Naive thymus-derived CD8-positive, alpha-beta T cell (primary cell): ENCODE data around the gene KSR2. TPM values are rescaled to one million over a fixed set of nuclear protein-coding genes. Genes with fewer than 3 reads are reported as not detected.
A peak's percentile ranks its signal among the peaks of the same experiment; 100 is the strongest.
"Not testable (repeated sequence)": the region's sequence is repeated elsewhere in the genome, so short reads cannot be mapped to it uniquely, and the experiment has no call there.

Experiments used
- ATAC-seq, 2 donors: fragments of 150-1000 bp; cut with Tn5 transposase in 1 of 2; sonication (Bioruptor Pico), chemical (Tn5 transposase) in 1 of 2; 1 replicate in 1 of 2; 2 replicates in 1 of 2; pipeline ENCODE4 v1.10.0; 2021; ENCODE audit warnings: mild to moderate bottlenecking in 2 of 2, moderate library complexity in 2 of 2
- POLR2A ChIA-PET: fragments of 350-600 bp; sonication (Branson Sonifier 250); formaldehyde crosslinking; loops from one replicate; lab custom pipeline; 2021; ENCODE audit warnings: antibody characterized with exemption; lab: Charles Lee
- DNase-seq, 10 donors: peaks; one replicate each; pipeline versions ENCODE4 v3.0.0 to v3.0.0-alpha.2; 2020 to 2022
- H3K27ac Mint-ChIP-seq, 10 donors: one replicate each; pipeline ENCODE4 v1.8.0; 2020 to 2022; ENCODE audit warnings: mild to moderate bottlenecking in 10 of 10, mixed read lengths in 10 of 10, moderate library complexity in 4 of 10, inconsistent platforms in 1 of 10
- H3K27me3 Mint-ChIP-seq, 5 donors: one replicate each; pipeline ENCODE4 v1.8.0; 2021 to 2022; ENCODE audit warnings: mixed read lengths in 5 of 5
- H3K36me3 Mint-ChIP-seq, 3 donors: one replicate each; pipeline ENCODE4 v1.8.0; 2020 to 2022; ENCODE audit warnings: mixed read lengths in 3 of 3, mild to moderate bottlenecking in 2 of 3, inconsistent platforms in 1 of 3
- H3K4me1 Mint-ChIP-seq, 4 donors: one replicate each; pipeline ENCODE4 v1.8.0; 2021 to 2022; ENCODE audit warnings: mixed read lengths in 4 of 4
- H3K4me3 Mint-ChIP-seq, 10 donors: one replicate each; pipeline ENCODE4 v1.8.0; 2020 to 2022; ENCODE audit warnings: mild to moderate bottlenecking in 10 of 10, mixed read lengths in 10 of 10, moderate library complexity in 6 of 10, inconsistent platforms in 1 of 10
- H3K9me3 Mint-ChIP-seq, 9 donors: one replicate each; pipeline ENCODE4 v1.8.0; 2020 to 2022; ENCODE audit warnings: mixed read lengths in 9 of 9, mild to moderate bottlenecking in 3 of 9, inconsistent platforms in 1 of 9, moderate library complexity in 1 of 9
- polyA plus RNA-seq, 3 donors: library from polyadenylated mRNA; unstranded; fragments of 300-500 nt; fragmentation: Illumina TruSeq; gene quantifications; one replicate each; pipeline ENCODE4 v1.2.3, GENCODE V29; 2021
- total RNA-seq, 8 experiments: library from RNA in 2 of 8; stranded (reverse) in 2 of 8; gene quantifications; one replicate each; pipeline ENCODE4 v1.2.3 and lab custom pipeline; 2021 to 2026

The KSR2 gene
- total and polyA plus RNA-seq, 5 experiments from 2014 or later = not detected

DNA sequence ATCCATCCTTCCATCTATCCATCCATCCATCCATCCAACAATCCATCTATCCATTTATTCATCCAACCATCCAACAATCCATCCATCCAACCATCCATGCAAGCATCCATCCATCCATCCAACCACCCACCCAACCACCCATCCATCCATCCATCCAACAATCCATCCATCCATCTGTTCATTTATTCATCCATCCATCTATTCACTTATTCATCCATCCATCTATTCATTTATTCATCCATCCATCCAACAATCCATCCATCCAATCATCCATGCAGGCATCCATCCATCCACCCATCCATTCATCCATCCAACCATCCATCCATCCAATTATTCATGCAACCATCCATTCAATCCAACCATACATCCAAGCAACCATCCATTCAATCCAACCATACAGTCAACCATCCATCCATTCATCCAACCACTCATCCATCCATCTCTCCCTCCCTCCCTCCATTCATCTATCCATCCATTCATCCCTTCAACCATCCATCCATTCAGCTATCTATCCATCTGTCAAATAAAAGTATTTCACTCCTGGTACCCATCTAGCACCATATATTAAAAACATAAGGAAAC lies 86.1 kb downstream of the KSR2 start:
- POLR2A ChIA-PET = no interaction called here
- no peaks in the 10 kb centered on the region for H3K4me1 Mint-ChIP-seq
- no peaks in the 10 kb centered on the region for H3K36me3 Mint-ChIP-seq
- H3K9me3 Mint-ChIP-seq = peaks cover 0 to 15% (median 2%) of the 10 kb centered on the region in 9 donors
- ATAC-seq (no peak), DNase-seq (no peak)
- no peak overlapping the region for H3K4me3 Mint-ChIP-seq
- H3K27ac Mint-ChIP-seq = no peak overlapping the region
- H3K27me3 Mint-ChIP-seq = peaks cover 8 to 39% (median 22%) of the 10 kb centered on the region in 5 donors

DNA sequence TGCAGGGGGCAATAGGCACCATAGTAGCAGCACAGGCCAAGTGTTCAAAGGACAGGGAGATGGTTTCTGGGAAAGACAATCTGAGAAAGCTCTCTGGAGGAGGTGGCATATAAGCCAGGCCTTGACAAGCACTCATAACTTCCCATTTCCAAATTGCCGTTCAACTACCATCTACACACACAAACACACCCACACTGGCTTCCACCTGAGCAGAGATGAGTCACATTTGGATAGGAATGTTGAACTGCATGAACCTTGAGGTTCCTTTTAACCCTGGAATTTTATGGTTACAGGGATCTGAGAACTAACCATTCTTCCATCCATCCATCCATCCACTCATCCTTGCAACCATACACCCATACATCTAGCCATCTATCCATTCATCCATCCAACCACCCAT lies 86.6 kb downstream of the KSR2 start:
- H3K27ac Mint-ChIP-seq = peak overlapping the region in 1 of 10 donors; percentile 43
- H3K4me1 Mint-ChIP-seq = no peaks in the 10 kb centered on the region
- H3K36me3 Mint-ChIP-seq = no peaks in the 10 kb centered on the region
- ATAC-seq = no peak
- peaks cover 0 to 15% (median 2%) of the 10 kb centered on the region in 9 donors for H3K9me3 Mint-ChIP-seq
- POLR2A ChIA-PET = no interaction called here
- no peak for DNase-seq
- H3K27me3 Mint-ChIP-seq = peaks cover 8 to 42% (median 22%) of the 10 kb centered on the region in 5 donors
- H3K4me3 Mint-ChIP-seq = no peak overlapping the region

DNA sequence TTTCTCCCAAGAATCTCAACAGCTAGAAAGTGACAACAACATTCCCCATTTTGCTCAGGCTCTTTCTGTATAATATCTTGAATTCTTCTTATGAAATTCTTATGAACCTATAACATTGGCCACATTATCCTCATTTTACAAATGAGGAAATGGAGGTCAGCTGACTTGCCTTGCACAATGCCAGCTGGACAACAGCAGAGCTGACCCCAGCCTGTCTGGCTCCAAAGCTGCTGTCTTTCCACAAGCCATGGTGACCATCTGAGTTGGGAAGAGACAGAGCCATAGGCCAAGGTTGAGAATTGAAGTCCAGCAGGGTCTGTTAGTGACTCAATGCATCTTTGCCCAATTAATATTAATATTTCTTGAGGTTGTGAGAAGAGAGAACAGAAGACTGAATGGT lies 87.3 kb downstream of the KSR2 start:
- no peak overlapping the region for H3K4me3 Mint-ChIP-seq
- POLR2A ChIA-PET = no interaction called here
- no peak for ATAC-seq
- no peaks in the 10 kb centered on the region for H3K36me3 Mint-ChIP-seq
- peaks cover 0 to 15% (median 2%) of the 10 kb centered on the region in 9 donors for H3K9me3 Mint-ChIP-seq
- H3K27ac Mint-ChIP-seq = no peak overlapping the region
- H3K27me3 Mint-ChIP-seq = peaks cover 8 to 42% (median 26%) of the 10 kb centered on the region in 5 donors
- no peak for DNase-seq
- H3K4me1 Mint-ChIP-seq = no peaks in the 10 kb centered on the region

DNA sequence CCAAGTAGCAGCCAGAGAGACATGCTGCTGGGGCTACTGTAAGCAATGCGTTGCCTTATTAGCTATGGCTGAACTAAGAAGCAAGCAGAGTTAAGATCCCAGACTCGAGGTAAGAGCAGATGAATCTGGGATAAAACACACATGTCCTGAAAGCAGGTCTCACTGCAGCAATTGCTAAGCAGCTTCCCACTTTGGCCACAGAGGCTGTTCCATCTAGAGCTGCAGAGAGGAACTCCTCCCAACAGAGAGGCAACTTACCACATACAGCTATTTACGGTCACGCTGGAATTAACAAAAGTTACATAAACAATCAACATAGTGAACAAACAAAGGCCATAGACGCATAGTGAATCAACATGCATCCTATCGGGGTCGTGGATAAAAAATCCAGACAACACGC lies 90.2 kb downstream of the KSR2 start:
- POLR2A ChIA-PET = no interaction called here
- H3K27me3 Mint-ChIP-seq = peaks cover 16 to 54% (median 32%) of the 10 kb centered on the region in 5 donors
- H3K36me3 Mint-ChIP-seq = no peaks in the 10 kb centered on the region
- H3K27ac Mint-ChIP-seq = no peak overlapping the region
- ATAC-seq = no peak
- peaks cover 5 to 11% (median 8%) of the 10 kb centered on the region in 4 donors for H3K4me1 Mint-ChIP-seq
- peaks cover 0 to 15% (median 0%) of the 10 kb centered on the region in 9 donors for H3K9me3 Mint-ChIP-seq
- no peak overlapping the region for H3K4me3 Mint-ChIP-seq
- DNase-seq = no peak

DNA sequence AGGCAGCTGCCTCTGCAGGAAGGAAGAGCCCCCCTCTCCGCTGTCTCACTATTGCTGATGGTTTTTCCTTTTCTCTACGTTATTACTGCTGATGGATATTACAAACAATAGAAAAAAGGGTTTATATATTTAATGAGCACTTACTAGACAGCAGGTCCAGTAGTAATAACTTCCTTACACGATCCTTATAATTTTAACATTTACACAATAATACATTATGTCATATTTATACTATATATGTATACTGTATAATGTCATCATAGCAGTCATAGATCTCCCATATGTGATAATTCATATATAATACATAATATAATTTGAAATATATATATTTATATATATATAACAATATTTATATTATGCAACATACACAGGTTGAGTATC lies 92.4 kb downstream of the KSR2 start:
- H3K9me3 Mint-ChIP-seq = no peaks in the 10 kb centered on the region
- DNase-seq (no peak), ATAC-seq (no peak)
- POLR2A ChIA-PET = no interaction called here
- H3K27ac Mint-ChIP-seq = no peak overlapping the region
- peaks cover 5 to 11% (median 8%) of the 10 kb centered on the region in 4 donors for H3K4me1 Mint-ChIP-seq
- peaks cover 9 to 36% (median 19%) of the 10 kb centered on the region in 5 donors for H3K27me3 Mint-ChIP-seq
- no peak overlapping the region for H3K4me3 Mint-ChIP-seq
- H3K36me3 Mint-ChIP-seq = no peaks in the 10 kb centered on the region

DNA sequence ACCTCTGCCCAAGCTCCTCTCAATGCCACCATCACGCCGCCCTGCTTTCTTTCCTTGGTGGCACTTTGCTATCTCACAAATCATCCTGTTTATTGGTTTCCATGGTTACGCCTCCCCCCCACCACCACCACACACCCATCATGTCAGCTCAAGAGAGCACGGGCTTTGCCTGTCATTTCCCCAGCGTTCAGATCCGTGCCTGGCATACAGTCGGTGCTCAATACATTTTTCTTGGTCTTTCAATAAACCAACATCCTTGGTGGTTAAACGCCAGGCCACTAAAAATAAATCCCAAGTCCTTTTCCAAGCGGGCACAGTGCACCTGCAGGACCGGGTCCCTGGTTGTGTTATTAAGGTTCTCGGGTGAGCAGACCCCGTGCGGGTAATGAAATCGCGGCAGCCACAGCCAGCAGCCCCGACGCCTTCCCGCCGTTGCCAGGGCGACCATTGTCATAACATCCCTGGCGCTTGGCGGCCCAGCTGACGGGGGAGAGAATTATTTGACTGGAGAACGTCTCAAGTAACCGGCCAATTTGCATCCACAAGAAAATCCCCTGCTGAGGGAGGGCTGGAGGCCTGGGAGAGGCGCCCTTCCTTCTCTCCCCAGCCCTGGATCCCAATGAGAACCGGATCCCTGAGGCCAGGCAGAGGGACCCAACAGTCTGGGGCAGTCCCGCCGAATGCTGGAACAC lies 92.9 kb downstream of the KSR2 start:
- peak in 5 of 10 donors; percentile 2 to 31 (median 25) for DNase-seq
- POLR2A ChIA-PET = no interaction called here
- H3K4me1 Mint-ChIP-seq = peaks cover 5 to 11% (median 8%) of the 10 kb centered on the region in 4 donors
- no peaks in the 10 kb centered on the region for H3K9me3 Mint-ChIP-seq
- peak overlapping the region in 2 of 10 donors; percentile 34 to 59 for H3K27ac Mint-ChIP-seq
- peak overlapping the region in 2 of 10 donors; percentile 7 to 36 for H3K4me3 Mint-ChIP-seq
- peak; percentile 33 to 58 for ATAC-seq
- peaks cover 9 to 36% (median 16%) of the 10 kb centered on the region in 5 donors for H3K27me3 Mint-ChIP-seq
- H3K36me3 Mint-ChIP-seq = no peaks in the 10 kb centered on the region

DNA sequence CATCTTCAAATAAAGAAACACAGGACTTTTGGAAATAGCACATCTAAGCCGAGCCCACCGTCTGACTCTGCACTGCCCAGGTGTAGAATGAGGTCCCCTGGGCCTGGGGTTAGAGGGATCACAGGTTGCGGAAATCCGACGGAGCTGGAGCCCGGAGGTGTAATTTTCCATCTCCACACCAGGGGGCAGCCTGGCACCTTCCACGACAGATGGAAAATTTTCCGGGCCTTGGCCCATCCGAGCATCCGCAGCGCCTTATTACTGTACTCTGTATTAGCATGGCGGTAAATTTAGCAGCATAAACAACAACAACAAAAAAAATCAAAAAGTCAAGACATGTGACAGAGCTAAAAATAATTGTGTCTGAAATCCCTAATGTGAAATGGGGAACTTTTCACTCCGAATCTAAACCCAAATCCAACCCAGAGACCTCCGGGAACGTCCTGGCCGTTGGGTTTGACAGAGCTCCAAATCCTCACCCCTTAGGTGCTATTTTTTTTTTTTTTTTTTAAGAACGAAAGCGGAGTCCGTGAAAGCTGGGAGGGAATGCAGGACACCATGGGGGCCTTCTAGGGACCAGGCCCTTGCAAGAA lies 93.9 kb downstream of the KSR2 start:
- H3K27me3 Mint-ChIP-seq = peaks cover 9 to 36% (median 21%) of the 10 kb centered on the region in 5 donors
- H3K36me3 Mint-ChIP-seq = no peaks in the 10 kb centered on the region
- peaks cover 5 to 11% (median 8%) of the 10 kb centered on the region in 4 donors for H3K4me1 Mint-ChIP-seq
- H3K27ac Mint-ChIP-seq = peak overlapping the region in 2 of 10 donors; percentile 12 to 49
- peak in 1 of 2 donors; percentile 25 for ATAC-seq
- no peaks in the 10 kb centered on the region for H3K9me3 Mint-ChIP-seq
- no peak overlapping the region for H3K4me3 Mint-ChIP-seq
- POLR2A ChIA-PET = no interaction called here
- peak in 8 of 10 donors; percentile 24 to 52 (median 35) for DNase-seq

DNA sequence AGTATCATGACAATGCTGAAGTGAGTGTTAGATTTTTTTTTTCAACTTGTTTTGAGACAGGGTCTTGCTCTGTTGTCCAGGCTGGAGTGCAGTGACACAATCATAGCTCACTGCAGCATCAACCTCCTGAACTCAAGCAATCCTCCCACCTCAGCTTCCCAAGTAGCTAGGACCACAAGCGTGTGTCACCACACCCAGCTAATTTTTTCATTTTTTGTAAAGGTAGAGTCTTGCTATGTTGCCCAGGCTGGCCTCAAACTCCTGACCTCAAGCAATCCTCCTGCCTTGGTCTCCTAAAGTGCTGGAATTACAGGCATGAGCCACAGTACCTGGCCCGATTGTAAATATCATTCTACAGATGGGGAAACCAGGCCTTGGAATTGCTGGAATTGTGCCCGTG lies 94.6 kb downstream of the KSR2 start:
- H3K27ac Mint-ChIP-seq, POLR2A ChIA-PET, H3K36me3 Mint-ChIP-seq, H3K9me3 Mint-ChIP-seq, H3K4me3 Mint-ChIP-seq, DNase-seq, ATAC-seq: not testable (repeated sequence)
- Mint-ChIP-seq H3K4me1 (peaks cover 5 to 11% (median 8%) of the 10 kb centered on the region in 4 donors), H3K27me3 (peaks cover 9 to 36% (median 21%) of the 10 kb centered on the region in 5 donors)

DNA sequence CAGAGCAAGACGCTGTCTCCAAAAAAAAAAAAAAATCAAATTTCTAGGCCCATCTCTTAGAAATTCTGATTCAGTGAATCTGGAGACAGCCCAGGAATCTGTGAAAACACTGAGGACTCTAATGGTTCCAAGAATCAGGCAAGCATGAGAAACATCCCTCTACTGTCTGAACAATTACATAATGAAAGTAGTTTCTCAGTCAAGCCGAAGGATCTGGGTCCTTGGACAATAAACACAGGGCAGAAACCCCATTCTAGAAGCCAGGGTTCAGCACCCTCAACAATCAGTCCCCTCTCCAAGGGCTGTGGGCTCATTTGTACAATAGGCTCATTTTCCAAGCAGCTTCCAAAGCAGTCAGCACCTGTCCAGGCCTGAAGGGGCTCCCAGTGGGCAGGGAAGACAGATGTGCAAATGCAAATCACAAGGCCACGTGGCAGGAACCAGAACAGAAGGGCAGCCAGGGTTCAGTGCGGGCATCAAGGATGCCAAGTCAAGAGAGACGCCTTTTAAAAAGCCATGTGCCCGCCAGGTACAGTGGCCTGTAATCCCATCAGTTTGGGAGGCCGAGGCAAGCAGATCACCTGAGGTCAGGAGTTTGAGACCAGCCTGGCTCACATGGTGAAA lies 96.1 kb downstream of the KSR2 start:
- ATAC-seq (no peak), DNase-seq (no peak)
- H3K27me3 Mint-ChIP-seq = peaks cover 6 to 24% (median 16%) of the 10 kb centered on the region in 5 donors
- no peaks in the 10 kb centered on the region for H3K9me3 Mint-ChIP-seq
- peaks cover 5 to 11% (median 8%) of the 10 kb centered on the region in 4 donors for H3K4me1 Mint-ChIP-seq
- POLR2A ChIA-PET = interaction anchor here (0.6 kb wide), 1 partner anchor 145 kb away, joined by 4 read pairs; no protein-coding TSS in a partner anchor
- no peaks in the 10 kb centered on the region for H3K36me3 Mint-ChIP-seq
- H3K27ac Mint-ChIP-seq = no peak overlapping the region
- no peak overlapping the region for H3K4me3 Mint-ChIP-seq

DNA sequence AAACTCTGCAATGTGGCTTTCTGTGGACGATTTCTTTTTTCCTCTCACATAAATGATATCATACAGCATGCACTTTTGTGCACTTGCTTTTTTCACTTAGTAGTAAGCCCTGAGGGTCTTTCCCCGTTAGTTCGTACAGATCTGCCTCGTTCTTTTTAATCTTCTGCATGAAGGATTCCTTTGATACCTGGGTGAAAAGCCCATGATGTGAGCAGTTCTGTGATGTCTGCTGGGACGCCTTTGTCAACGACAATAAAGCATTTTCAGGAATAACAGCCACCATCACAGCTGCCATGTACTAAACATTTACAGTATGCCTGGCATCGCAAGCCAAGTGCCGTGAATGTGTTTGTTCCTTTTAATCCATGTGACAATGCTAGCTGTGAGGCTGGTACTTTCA lies 99.2 kb downstream of the KSR2 start:
- H3K27me3 Mint-ChIP-seq = peaks cover 3 to 17% (median 7%) of the 10 kb centered on the region in 5 donors
- peaks cover 0 to 2% (median 0%) of the 10 kb centered on the region in 4 donors for H3K4me1 Mint-ChIP-seq
- H3K9me3 Mint-ChIP-seq = no peaks in the 10 kb centered on the region
- DNase-seq (no peak), ATAC-seq (no peak)
- H3K4me3 Mint-ChIP-seq = no peak overlapping the region
- no peak overlapping the region for H3K27ac Mint-ChIP-seq
- POLR2A ChIA-PET = no interaction called here
- H3K36me3 Mint-ChIP-seq = no peaks in the 10 kb centered on the region

DNA sequence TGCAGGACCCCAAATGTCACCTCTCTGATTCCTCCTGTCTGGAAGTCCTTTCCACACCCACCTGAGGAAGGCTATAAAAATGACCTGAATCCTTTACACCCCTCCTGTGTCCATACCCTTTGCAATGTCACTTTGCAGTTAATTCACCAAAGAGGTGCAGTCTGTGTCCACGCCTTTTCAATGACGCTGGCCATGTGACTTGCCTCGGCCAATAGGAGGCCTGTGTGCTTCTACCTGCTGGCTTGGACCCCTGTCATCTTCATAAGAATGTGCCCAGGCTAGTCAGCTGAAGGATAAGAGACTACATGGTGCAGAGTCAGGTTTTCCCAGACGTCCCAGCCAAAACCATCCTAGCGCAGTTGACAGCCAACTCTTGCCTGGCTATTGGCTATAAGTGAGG lies 101.4 kb downstream of the KSR2 start:
- no peaks in the 10 kb centered on the region for H3K4me1 Mint-ChIP-seq
- POLR2A ChIA-PET = interaction anchor here (0.6 kb wide), 1 partner anchor 196 kb away, joined by 4 read pairs; no protein-coding TSS in a partner anchor

DNA sequence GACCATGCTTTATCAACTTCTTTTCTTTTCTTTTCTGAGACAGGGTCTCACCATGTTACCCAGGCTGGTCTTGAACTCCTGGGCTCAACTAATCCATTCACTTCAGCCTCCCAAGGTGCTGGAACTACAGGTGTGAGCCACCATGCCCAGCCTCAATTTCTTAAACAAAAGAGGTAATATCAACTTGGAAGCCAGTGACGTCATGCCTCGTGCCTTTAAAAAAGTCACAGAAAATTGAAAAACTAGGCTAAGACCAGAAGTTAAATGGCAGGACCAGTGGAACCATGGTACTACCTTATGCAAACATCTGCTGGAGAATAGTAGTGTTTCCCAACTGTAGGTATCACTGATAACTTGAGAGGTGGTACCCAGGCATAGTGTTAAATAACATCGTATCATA lies 103.3 kb downstream of the KSR2 start:
- H3K36me3 Mint-ChIP-seq = no peaks in the 10 kb centered on the region
- no peak overlapping the region for H3K27ac Mint-ChIP-seq
- POLR2A ChIA-PET = no interaction called here
- peaks cover 0 to 2% (median 0%) of the 10 kb centered on the region in 9 donors for H3K9me3 Mint-ChIP-seq
- no peaks in the 10 kb centered on the region for H3K4me1 Mint-ChIP-seq
- ATAC-seq (no peak), DNase-seq (no peak)
- no peak overlapping the region for H3K4me3 Mint-ChIP-seq
- H3K27me3 Mint-ChIP-seq = peaks cover 5 to 33% (median 18%) of the 10 kb centered on the region in 5 donors

More for the DNA sequence above, 101.4 kb downstream of the KSR2 start:
- no peak overlapping the region for H3K4me3 Mint-ChIP-seq
- DNase-seq = no peak
- H3K27me3 Mint-ChIP-seq = peaks cover 5 to 33% (median 18%) of the 10 kb centered on the region in 5 donors
- H3K27ac Mint-ChIP-seq = peak overlapping the region in 1 of 10 donors; percentile 19
- H3K9me3 Mint-ChIP-seq = peaks cover 0 to 2% (median 0%) of the 10 kb centered on the region in 9 donors
- H3K36me3 Mint-ChIP-seq = no peaks in the 10 kb centered on the region
- no peak for ATAC-seq
